GM18498 (cell line): ENCODE data around the gene SACM1L.

Experiments
- ATAC-seq: cut with Tn5 transposase; IDR thresholded peaks from one replicate; pipeline ENCODE4 v1.9.1; 2021; ENCODE audit warnings: mild to moderate bottlenecking, moderate library complexity; ENCODE audit not compliant: unreplicated experiment

SACM1L gene

DNA sequence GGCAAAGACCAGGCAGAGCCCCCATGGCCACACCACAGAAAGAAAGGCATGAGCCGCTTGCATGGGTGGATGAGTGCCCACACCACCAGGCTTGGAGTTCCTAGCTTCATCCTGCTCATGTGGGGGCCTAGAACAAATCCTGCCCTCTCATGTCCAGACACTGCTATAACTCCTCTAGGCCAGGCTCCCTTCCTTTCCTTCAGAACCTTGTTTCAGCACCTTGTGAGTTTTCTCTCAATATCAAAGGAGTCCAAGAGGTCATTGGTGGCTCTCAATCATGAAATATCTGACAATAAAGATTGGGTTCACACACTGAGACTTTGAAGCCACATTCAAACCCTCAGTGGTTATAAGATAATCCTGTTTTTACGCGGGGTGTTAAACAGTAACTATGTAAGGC is 94.5 kb downstream of the SACM1L start:
- ATAC-seq = no peak

- no peak for ATAC-seq
Observed at GRCh38 chr3:45785605-45786150, 96.5 kb downstream of the SACM1L start.

DNA sequence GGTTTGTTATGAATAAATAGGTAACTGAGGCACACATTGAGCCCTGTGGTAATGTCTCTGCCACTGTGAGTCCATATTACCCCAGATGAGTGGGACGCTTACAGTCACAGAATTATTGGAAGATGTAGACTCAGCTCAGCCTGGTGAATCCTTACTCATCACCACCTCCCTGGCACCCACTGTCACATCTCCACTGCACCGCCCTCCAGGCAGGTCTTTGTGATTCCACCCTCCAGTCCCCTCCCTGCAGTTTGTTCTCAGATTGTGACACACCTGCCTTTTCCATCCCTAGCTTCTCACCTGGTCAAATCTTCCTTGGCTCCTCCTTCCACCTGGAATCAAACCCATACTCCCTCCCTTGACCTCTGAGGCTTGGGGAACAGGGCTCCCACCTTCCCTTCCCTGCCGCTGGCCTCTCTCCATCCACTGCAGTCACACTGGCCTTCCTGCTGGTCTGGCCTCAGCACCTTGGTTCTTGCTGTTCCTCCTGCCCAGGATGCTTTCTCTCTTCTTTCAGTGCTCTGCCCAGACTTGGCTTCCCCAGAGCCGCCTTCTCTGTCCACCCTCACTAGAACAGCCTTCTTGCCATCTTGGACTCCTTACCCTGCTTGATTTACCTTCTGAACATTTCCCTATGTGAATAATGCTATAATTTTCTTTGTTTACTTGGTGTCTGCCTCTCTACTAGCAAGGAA is 97.8 kb downstream of the SACM1L start:
- ATAC-seq = no peak

GRCh38 chr3:45787551-45787950 is 98.4 kb downstream of the SACM1L start:
- no peak for ATAC-seq

DNA sequence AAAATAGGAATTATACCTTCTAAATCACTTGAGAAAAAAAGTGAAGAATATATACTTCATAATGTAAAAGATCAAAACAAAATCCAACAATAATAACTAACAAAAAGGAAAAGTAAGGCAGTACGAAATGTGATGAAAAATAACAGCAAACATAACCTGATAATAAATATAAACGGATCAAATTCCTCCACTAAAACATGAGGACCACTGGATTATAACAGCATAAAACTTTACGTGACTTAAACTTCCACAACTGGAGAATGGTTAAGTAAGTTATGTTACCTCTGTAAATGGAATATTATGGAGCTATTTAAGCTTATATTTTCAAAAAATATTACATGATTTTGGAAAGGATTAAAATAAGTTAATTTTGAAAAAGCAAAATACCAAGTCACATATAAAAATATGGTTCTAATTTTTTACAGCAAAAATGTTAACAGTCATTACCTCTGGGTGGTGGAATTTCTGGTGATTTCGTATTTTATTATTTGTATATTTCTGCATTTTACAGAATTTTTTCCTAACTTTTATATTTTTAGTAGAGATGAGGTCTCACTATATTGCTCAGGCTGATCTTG is 100.1 kb downstream of the SACM1L start:
- no peak for ATAC-seq

DNA sequence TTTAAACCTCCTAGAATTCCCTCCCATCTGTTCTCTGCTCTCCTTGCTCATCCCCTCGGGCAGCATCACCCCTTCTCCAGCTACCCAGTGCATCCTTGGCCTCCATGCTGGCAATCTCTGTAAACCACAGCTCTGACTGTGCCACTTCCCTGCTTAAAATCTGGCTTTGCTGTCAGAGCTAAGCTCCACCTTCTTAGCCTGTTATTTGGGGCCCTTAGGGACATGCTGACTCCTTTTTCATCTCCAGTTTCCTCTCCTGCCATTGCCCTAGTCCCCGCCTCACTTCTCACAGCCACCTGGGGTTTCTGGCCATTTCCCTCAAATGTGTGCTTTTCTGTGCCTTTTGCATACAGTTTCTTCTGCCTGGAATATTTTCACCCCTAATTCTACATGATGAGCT is 101.4 kb downstream of the SACM1L start:
- no peak for ATAC-seq

DNA sequence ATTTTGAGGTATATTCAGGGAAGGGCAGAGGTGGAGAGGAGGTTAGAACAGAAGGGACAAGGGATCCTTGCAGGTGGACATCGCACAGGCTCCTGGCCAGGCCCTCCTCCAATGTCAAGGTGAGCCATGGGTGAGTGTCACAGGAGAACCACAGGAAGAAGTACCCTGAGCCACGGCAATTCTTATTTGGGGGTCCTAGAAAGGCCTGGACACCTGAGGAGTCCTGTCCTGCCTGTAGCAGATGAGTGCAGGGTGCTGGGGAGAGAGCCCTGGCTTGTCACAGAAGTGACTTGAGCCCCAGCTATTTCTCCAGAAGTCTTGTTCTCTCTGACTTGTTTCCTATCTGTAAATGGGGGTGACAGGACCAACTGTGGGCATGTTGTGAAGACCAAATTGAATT is 102.8 kb downstream of the SACM1L start:
- ATAC-seq = no peak

GRCh38 chr3:45792516-45793172 is 103.4 kb downstream of the SACM1L start:
- no peak for ATAC-seq

GRCh38 chr3:45793482-45794176 is 104.4 kb downstream of the SACM1L start:
- no peak for ATAC-seq

- no peak for ATAC-seq
Observed at GRCh38 chr3:45794177-45794560, 105.0 kb downstream of the SACM1L start.

DNA sequence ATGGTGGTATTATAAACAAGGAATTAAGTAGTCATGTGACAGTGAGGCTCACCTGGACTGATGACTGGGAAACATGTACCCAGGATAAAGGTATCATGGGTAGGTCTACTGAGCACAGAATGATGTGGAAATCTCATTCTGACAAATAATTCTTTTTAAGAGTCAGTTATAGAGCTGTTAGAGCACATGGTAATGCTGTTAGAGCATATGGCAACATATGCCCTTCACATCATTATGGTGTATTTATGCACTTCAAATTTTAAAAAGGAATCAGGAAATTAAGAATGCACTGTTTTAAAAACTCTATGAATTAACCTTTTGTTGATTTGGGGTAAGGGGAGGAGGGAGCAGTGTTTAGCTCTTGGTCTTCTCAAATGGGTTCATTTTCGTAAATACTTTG is 105.5 kb downstream of the SACM1L start:
- no peak for ATAC-seq
